Neural crest cell (in vitro differentiated cells): ENCODE results near the gene TFIP11. TPM values are rescaled to one million over a fixed set of nuclear protein-coding genes. Genes with fewer than 3 reads are reported as not detected.

ENCODE experiments used
- DNase-seq: peaks from one replicate; pipeline ENCODE4 v3.0.0; 2021; ENCODE audit warnings: low read depth, mixed read lengths, low spot score
- H3K27ac Mint-ChIP-seq: one replicate; pipeline ENCODE4 v1.8.0; 2021; ENCODE audit warnings: mild to moderate bottlenecking, mixed read lengths; ENCODE audit not compliant: unreplicated experiment
- H3K27me3 Mint-ChIP-seq: 2 replicates; pipeline ENCODE4 v1.8.0; 2021; ENCODE audit warnings: low read depth, mild to moderate bottlenecking, mixed read lengths
- H3K36me3 Mint-ChIP-seq: 2 replicates; pipeline ENCODE4 v1.8.0; 2021; ENCODE audit warnings: low read depth, mild to moderate bottlenecking, mixed read lengths
- H3K4me1 Mint-ChIP-seq: 2 replicates; pipeline ENCODE4 v1.8.0; 2021; ENCODE audit warnings: mixed read lengths
- H3K4me3 Mint-ChIP-seq: one replicate; pipeline ENCODE4 v1.8.0; 2021; ENCODE audit warnings: mild to moderate bottlenecking, mixed read lengths
- H3K9me3 Mint-ChIP-seq: 2 replicates; pipeline ENCODE4 v1.8.0; 2021; ENCODE audit warnings: mixed read lengths
- CTCF ChIP-seq: fragments of 200-600 bp; sonication (generic); conservative IDR thresholded peaks from 2 replicates; pipeline ENCODE4 v1.5.0; 2021; ENCODE audit warnings: antibody characterized with exemption, mild to moderate bottlenecking
- total RNA-seq: library from RNA; stranded (reverse); gene quantifications from 2 replicates; pipeline ENCODE4 v1.2.1, GENCODE V29; 2021

TFIP11 gene
- total RNA-seq, 1 donor from 2014 or later = 33.6 TPM

GRCh38 chr22:26556904-26557303, 44.6 kb upstream of the TFIP11 start:
- H3K27me3 Mint-ChIP-seq = no peaks in the 10 kb centered on the region
- H3K9me3 Mint-ChIP-seq = no peaks in the 10 kb centered on the region
- H3K36me3 Mint-ChIP-seq = no peaks in the 10 kb centered on the region
- H3K4me1 Mint-ChIP-seq = peaks cover 9% of the 10 kb centered on the region
- no peak overlapping the region for H3K4me3 Mint-ChIP-seq
- DNase-seq = no peak
- no peak overlapping the region for H3K27ac Mint-ChIP-seq
- no peak for TF ChIP-seq CTCF

- no peak for DNase-seq
- Mint-ChIP-seq H3K27ac (no peak overlapping the region), H3K4me3 (no peak overlapping the region), H3K4me1 (peaks cover 20% of the 10 kb centered on the region), H3K9me3 (no peaks in the 10 kb centered on the region), H3K36me3 (no peaks in the 10 kb centered on the region), H3K27me3 (no peaks in the 10 kb centered on the region)
- no peak for TF ChIP-seq CTCF
Observed at GRCh38 chr22:26555478-26555877, 43.2 kb upstream of the TFIP11 start.

GRCh38 chr22:26554956-26555355, 42.7 kb upstream of the TFIP11 start:
- Mint-ChIP-seq H3K36me3 (no peaks in the 10 kb centered on the region), H3K9me3 (no peaks in the 10 kb centered on the region), H3K27me3 (no peaks in the 10 kb centered on the region), H3K4me3 (no peak overlapping the region), H3K27ac (no peak overlapping the region), H3K4me1 (peaks cover 25% of the 10 kb centered on the region)
- no peak for DNase-seq
- TF ChIP-seq CTCF = no peak

- H3K4me1 Mint-ChIP-seq = peaks cover 21% of the 10 kb centered on the region
Observed at GRCh38 chr22:26553056-26553752, 40.9 kb upstream of the TFIP11 start.

GRCh38 chr22:26552466-26552865, 40.2 kb upstream of the TFIP11 start:
- H3K27ac Mint-ChIP-seq = no peak overlapping the region
- no peaks in the 10 kb centered on the region for H3K36me3 Mint-ChIP-seq
- H3K27me3 Mint-ChIP-seq = no peaks in the 10 kb centered on the region
- no peaks in the 10 kb centered on the region for H3K9me3 Mint-ChIP-seq
- peaks cover 20% of the 10 kb centered on the region for H3K4me1 Mint-ChIP-seq
- no peak for TF ChIP-seq CTCF
- no peak for DNase-seq
- H3K4me3 Mint-ChIP-seq = no peak overlapping the region

More at GRCh38 chr22:26553056-26553752, 40.9 kb upstream of the TFIP11 start:
- no peaks in the 10 kb centered on the region for H3K27me3 Mint-ChIP-seq
- TF ChIP-seq CTCF = no peak
- H3K4me3 Mint-ChIP-seq = no peak overlapping the region
- H3K36me3 Mint-ChIP-seq = no peaks in the 10 kb centered on the region
- no peaks in the 10 kb centered on the region for H3K9me3 Mint-ChIP-seq
- no peak for DNase-seq
- H3K27ac Mint-ChIP-seq = no peak overlapping the region
